Measurements from ENCODE around the gene LRRN2.

- no peak for TF ChIP-seq CEBPB (IDR thresholded peaks at IDR 0.05)
- TF ChIP-seq CREB1 (IDR thresholded peaks at IDR 0.05; ENCODE audit: low read depth) = no peak
- TF ChIP-seq TEAD4 (IDR thresholded peaks at IDR 0.05) = no peak
- no peak for TF ChIP-seq RAD21 (IDR thresholded peaks at IDR 0.05; ENCODE audit: low read depth)
- TF ChIP-seq REST (IDR thresholded peaks at IDR 0.05; ENCODE audit: low read depth) = no peak
- TF ChIP-seq EP300 (IDR thresholded peaks at IDR 0.05; ENCODE audit: borderline replicate concordance) = no peak
- no peak for TF ChIP-seq YY1 (IDR thresholded peaks at IDR 0.05; ENCODE audit: low read depth)
- TF ChIP-seq FOXM1 (IDR thresholded peaks at IDR 0.05; ENCODE audit: borderline replicate concordance, low read depth) = no peak
Measured at GRCh38 chr1:204670152-204670927, 15.2 kb downstream of the LRRN2 start.

All from Ishikawa (cell line).